ENCODE results near the gene CCNT1.
"Not testable (repeated sequence)": the region's sequence is repeated elsewhere in the genome, so short reads cannot be mapped to it uniquely, and the experiment has no call there.

CCNT1 gene

GRCh38 chr12:48645354-48645753, 71.2 kb downstream of the CCNT1 start:
- H3K9me3 ChIP-seq; H3K27me3 ChIP-seq (ENCODE audit: low read depth); H3K4me3 ChIP-seq; in situ Hi-C loops (cut with MboI; ENCODE audit: low sequenced_read_pairs); DNase-seq (ENCODE audit: low spot score in 2 of 2); H3K4me1 ChIP-seq: not testable (repeated sequence)
- peaks cover 12% of the 10 kb centered on the region; the same call in 1 of the 2 replicates for H3K36me3 ChIP-seq (replicated peaks)

GRCh38 chr12:48643011-48643410, 73.5 kb downstream of the CCNT1 start:
- peaks cover 3% of the 10 kb centered on the region; the same call in 1 of the 2 replicates for H3K9me3 ChIP-seq
- DNase-seq (ENCODE audit: low spot score in 2 of 2) = no peak
- H3K27me3 ChIP-seq (ENCODE audit: low read depth) = no peaks in the 10 kb centered on the region
- no peak overlapping the region for H3K4me3 ChIP-seq
- peaks cover 12% of the 10 kb centered on the region; the same call in 1 of the 2 replicates for H3K36me3 ChIP-seq (replicated peaks)
- in situ Hi-C loops (cut with MboI; ENCODE audit: low sequenced_read_pairs) = no loop called here
- no peaks in the 10 kb centered on the region for H3K4me1 ChIP-seq

- peaks cover 12% of the 10 kb centered on the region; the same call in 1 of the 2 replicates for H3K36me3 ChIP-seq (replicated peaks)
- H3K4me1 ChIP-seq; H3K27me3 ChIP-seq (ENCODE audit: low read depth); H3K9me3 ChIP-seq; in situ Hi-C loops (cut with MboI; ENCODE audit: low sequenced_read_pairs); H3K4me3 ChIP-seq; DNase-seq (ENCODE audit: low spot score in 2 of 2): not testable (repeated sequence)
Measured at GRCh38 chr12:48641752-48642555, 74.6 kb downstream of the CCNT1 start.

GRCh38 chr12:48640854-48641253, 75.7 kb downstream of the CCNT1 start:
- in situ Hi-C loops (cut with MboI; ENCODE audit: low sequenced_read_pairs) = no loop called here
- Histone ChIP-seq H3K27me3 (ENCODE audit: low read depth) (no peaks in the 10 kb centered on the region), H3K4me1 (no peaks in the 10 kb centered on the region), H3K4me3 (no peak overlapping the region), H3K36me3 (replicated peaks) (peaks cover 12% of the 10 kb centered on the region; the same call in 1 of the 2 replicates), H3K9me3 (peaks cover 3% of the 10 kb centered on the region; the same call in 1 of the 2 replicates)
- no peak for DNase-seq (ENCODE audit: low spot score in 2 of 2)

GRCh38 chr12:48640428-48640827, 76.1 kb downstream of the CCNT1 start:
- H3K27me3 ChIP-seq (ENCODE audit: low read depth) = no peaks in the 10 kb centered on the region
- no peak for DNase-seq (ENCODE audit: low spot score in 2 of 2)
- H3K9me3 ChIP-seq = peaks cover 3% of the 10 kb centered on the region; the same call in 1 of the 2 replicates
- in situ Hi-C loops (cut with MboI; ENCODE audit: low sequenced_read_pairs) = no loop called here
- no peak overlapping the region for H3K4me3 ChIP-seq
- H3K4me1 ChIP-seq = no peaks in the 10 kb centered on the region
- peaks cover 12% of the 10 kb centered on the region; the same call in 1 of the 2 replicates for H3K36me3 ChIP-seq (replicated peaks)

Data from HAP-1 (cell line).